ENCODE data around the gene SLC28A2.

The SLC28A2 gene

DNA sequence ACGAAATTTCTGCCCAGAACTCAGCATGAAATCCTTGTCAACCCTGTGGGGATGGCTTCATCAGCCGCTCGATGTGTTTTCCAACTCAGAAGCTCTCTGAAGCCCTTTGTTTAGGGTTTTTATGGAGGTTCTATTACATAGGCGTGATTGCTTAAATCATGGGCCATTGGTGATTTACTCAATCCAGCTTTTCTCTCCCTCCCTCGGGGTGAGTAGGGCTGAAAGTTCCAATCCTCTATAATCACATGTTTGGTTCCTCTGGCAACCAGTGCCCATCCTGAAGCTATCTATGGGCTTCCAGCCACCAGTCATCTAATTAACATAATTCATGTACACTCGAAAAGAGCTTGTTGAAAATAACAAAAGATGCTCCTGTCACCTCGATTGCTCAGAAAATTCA lies 74.7 kb downstream of the SLC28A2 start:
- no peak for DNase-seq
